GM12878 (cell line): ENCODE results near the gene RYK. TPM values are rescaled to one million over a fixed set of nuclear protein-coding genes. Genes with fewer than 3 reads are reported as not detected.

Experiments
- BMI1 ChIP-seq: fragments of 450-650 bp; IDR thresholded peaks from 2 replicates; pipeline ENCODE4 v1.6.1; 2016; ENCODE audit warnings: mild to moderate bottlenecking, moderate library complexity, borderline replicate concordance
- EZH2 ChIP-seq: IDR thresholded peaks from 2 replicates; pipeline ENCODE4 v1.6.1; 2012; ENCODE audit warnings: low read depth, mild to moderate bottlenecking, control low read depth, inconsistent platforms, low read length, borderline replicate concordance; ENCODE audit not compliant: control insufficient read depth
- JUNB ChIP-seq: IDR thresholded peaks from 2 replicates; pipeline ENCODE4 v1.6.1; 2016; ENCODE audit warnings: antibody characterized with exemption, mild to moderate bottlenecking
- MTA3 ChIP-seq: IDR thresholded peaks from 2 replicates; pipeline ENCODE4 v1.6.1; 2012; ENCODE audit warnings: low read length, inconsistent platforms, borderline replicate concordance
- ZNF217 ChIP-seq: fragments of 450-650 bp; IDR thresholded peaks from 2 replicates; pipeline ENCODE4 v1.6.1; 2017; ENCODE audit warnings: antibody characterized with exemption, mild to moderate bottlenecking
- ZNF24 ChIP-seq: fragments of 450-650 bp; IDR thresholded peaks from 2 replicates; pipeline ENCODE4 v1.6.1; 2017; ENCODE audit warnings: antibody characterized with exemption, mild to moderate bottlenecking
- polyA plus RNA-seq, 11 experiments: library from polyadenylated mRNA; depleted of rRNA in 4 of 11; unstranded in 6 of 11; stranded (reverse) in 5 of 11; fragments of >200 nt; fragmentation: Nextera tagmentation in 4 of 11; fragmentation: Illumina TruSeq in 1 of 11; extraction: Ambion mirVana in 4 of 11; extraction: Trizol in 1 of 11; gene quantifications; 1 replicate in 1 of 11; 2 replicates in 10 of 11; pipeline versions ENCODE4 v1.2.1 to v1.2.3, GENCODE V29; 2011 to 2016; ENCODE audit warnings: inconsistent platforms in 2 of 11, missing spikeins in 2 of 11, low read depth in 1 of 11
- total RNA-seq, 4 experiments: library from RNA; depleted of rRNA in 3 of 4; stranded (reverse); fragments of >200 nt in 3 of 4; fragmentation: Illumina TruSeq in 1 of 4; extraction: Trizol in 1 of 4; gene quantifications; 2 replicates each; pipeline versions ENCODE4 v1.2.1 to v1.2.3, GENCODE V29; 2013 to 2021
- TF ChIP-seq, protein P1 (sequence below): fragments of 450-650 bp; IDR thresholded peaks from 2 replicates; pipeline ENCODE4 v1.6.1; 2018; ENCODE audit warnings: mild to moderate bottlenecking, low read depth, moderate library complexity; ENCODE audit not compliant: partially characterized antibody

RYK gene
- total and polyA plus RNA-seq, 10 of the 15 experiments (the other 5 are each of a cell fraction or from before 2014, with no cell fraction given), result 2.0 to 25.1 (median 11.1) TPM

GRCh38 chr3:134294302-134295280 lies 43.9 kb upstream of the RYK start (continued):
- TF ChIP-seq BMI1, result no peak
- TF ChIP-seq ZNF24, result no peak
- TF ChIP-seq JUNB, result peak; percentile 67
- no peak for TF ChIP-seq ZNF217
- TF ChIP-seq, protein P1, sequence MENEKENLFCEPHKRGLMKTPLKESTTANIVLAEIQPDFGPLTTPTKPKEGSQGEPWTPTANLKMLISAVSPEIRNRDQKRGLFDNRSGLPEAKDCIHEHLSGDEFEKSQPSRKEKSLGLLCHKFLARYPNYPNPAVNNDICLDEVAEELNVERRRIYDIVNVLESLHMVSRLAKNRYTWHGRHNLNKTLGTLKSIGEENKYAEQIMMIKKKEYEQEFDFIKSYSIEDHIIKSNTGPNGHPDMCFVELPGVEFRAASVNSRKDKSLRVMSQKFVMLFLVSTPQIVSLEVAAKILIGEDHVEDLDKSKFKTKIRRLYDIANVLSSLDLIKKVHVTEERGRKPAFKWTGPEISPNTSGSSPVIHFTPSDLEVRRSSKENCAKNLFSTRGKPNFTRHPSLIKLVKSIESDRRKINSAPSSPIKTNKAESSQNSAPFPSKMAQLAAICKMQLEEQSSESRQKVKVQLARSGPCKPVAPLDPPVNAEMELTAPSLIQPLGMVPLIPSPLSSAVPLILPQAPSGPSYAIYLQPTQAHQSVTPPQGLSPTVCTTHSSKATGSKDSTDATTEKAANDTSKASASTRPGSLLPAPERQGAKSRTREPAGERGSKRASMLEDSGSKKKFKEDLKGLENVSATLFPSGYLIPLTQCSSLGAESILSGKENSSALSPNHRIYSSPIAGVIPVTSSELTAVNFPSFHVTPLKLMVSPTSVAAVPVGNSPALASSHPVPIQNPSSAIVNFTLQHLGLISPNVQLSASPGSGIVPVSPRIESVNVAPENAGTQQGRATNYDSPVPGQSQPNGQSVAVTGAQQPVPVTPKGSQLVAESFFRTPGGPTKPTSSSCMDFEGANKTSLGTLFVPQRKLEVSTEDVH, result no peak
- TF ChIP-seq EZH2, result peak; percentile 91; the same call in 1 of the 2 replicates
- peak; percentile 90; the same call in 1 of the 2 replicates for TF ChIP-seq MTA3
